Fibroblast of skin of right biceps (primary cell): Measurements from ENCODE around the gene FRAS1.
"Not testable (repeated sequence)": the region's sequence is repeated elsewhere in the genome, so short reads cannot be mapped to it uniquely, and the experiment has no call there.

Source experiments
- DNase-seq: peaks from one replicate; pipeline ENCODE4 v3.0.0-alpha.2; 2013

The FRAS1 gene

DNA sequence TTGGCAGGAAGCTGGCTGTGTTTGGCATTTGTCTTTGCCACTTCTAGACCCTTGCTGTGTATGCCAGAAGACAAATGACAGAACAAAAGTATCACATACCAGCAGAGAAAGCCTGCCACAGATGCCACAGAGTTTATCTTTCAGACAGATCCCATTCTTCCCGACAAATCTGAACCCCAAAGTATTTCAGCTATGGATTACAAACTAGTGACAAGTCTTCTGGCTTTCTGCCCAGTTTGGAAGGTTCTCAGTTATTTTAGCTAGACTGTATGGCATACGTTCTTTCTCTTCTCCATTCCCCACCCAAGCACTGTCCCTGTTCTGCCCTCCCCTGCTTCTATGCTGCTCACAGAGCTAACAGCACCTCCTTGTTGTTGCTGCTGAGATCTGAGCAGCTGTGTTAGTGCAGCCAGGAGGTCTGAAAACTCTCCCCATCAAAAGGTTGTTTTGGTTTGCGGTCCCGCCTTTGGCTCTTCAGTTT is 236.7 kb downstream of the FRAS1 start:
- DNase-seq: peak; percentile 99

DNA sequence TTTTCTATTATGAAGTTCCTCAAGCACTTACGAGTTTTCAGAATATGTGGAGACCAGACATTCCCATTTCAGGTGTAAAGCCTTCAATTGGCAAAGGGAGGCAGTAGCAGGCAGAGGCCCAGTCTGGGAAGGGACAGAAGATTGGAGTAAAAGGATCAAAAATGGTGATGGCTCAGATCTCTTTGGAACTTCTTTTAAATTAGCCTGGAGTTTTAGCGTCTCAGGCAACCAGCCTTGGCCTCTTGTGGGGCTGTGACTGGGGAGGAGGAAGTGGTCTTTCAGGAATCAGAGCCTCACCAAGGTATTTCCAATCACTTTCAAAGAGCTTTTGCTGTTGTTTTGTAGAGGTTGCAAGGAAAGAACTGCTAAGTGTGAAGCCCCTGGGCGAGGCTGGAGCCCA is 239.1 kb downstream of the FRAS1 start:
- DNase-seq: no peak

DNA sequence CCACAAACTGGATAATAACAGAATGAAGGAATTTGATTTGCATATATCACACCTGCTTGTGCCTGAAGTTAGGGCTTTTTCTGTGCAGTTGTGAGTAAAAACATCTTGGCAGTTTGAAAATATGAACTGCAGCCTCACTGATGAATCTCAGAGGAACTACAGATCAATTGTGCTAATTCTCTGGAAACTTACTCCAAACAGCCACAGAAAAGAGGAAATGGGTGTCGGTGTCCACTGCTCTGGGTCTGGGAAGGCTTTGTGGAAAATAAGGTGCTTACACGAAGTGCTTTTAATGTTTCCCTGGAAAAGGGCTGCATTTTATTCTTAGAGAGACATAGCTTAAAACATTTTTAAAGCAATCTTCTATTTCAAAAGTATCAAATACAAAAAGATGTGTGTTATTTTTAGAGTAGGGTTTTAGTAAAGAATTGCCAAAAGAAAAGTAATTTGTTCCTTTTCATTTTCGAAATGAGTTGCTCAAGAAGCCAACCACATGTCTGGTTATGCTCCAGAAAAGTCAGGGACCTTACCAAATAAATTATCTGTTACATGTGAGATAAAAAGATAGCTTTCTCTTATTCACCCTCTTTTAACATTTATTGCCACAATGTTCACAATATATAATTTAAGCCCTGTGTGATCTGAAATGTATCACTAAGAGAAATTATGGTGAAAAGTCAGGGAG is 240.1 kb downstream of the FRAS1 start:
- DNase-seq: peak; percentile 79

- DNase-seq: peak; percentile 89
Measured at GRCh38 chr4:78298618-78299017, 241.5 kb downstream of the FRAS1 start.

- DNase-seq: peak; percentile 26
Measured at GRCh38 chr4:78299565-78299972, 242.4 kb downstream of the FRAS1 start.

GRCh38 chr4:78307263-78307662 is 250.1 kb downstream of the FRAS1 start:
- not testable (repeated sequence) for DNase-seq

DNA sequence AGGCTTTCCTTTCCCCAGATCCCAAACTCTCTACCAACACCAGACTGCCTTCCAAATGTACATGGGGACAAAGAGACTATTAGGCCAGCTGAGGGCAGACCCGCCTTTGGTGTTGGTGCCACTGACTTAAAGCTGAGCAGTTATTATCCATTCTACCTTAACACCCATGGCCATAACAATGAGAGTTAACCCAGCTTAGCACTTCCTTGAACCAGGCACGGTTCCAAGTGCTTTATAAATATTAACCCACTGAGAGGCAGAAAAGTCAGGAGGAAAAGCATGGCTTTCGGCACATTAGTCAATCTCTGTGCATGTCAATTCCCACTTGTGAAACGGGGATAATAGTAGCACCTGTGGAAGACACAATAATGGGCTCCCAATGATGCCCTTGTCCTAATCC is 251.4 kb downstream of the FRAS1 start:
- no peak for DNase-seq

DNA sequence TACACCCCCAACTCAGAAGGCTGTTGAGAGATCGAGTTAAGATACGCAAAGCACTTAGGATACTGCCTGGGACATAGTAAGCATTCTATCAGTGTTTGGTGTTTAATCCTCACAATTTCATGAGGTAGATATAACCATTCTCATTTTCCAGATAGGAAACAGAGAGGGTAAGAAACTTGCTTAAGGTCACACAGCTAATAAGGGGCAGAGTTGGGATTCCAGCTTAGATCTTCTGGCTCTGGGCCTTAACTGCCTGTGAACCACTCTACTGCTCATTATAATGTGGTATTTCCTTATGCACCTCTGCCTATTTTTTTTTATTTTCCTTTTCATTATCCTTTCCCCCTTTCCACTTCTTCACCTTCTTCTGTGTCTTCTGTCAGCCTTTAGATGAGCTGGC is 252.2 kb downstream of the FRAS1 start:
- no peak for DNase-seq

GRCh38 chr4:78310007-78310739 is 253.1 kb downstream of the FRAS1 start:
- DNase-seq: peak; percentile 20

- no peak for DNase-seq
Measured at GRCh38 chr4:78310740-78311115, 253.6 kb downstream of the FRAS1 start.

DNA sequence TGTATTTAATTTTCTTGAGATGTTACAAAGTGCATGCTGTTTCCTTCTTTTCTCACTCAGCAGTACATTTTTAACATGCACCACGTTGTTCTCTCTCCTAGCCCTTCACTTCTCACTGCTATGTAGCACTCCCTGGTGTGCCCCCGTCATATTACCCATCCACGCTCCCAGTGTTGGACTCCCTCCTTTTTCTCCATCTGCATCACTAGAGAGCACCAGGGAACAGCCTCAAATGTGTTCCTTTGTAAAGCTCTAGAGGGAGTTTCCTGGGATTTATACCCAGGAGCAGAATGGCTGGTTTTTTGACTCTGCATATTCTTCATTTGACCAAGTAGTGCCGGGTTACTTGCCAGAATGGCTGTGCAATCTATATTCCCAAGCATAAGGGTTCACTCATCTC is 254.2 kb downstream of the FRAS1 start:
- no peak for DNase-seq

DNA sequence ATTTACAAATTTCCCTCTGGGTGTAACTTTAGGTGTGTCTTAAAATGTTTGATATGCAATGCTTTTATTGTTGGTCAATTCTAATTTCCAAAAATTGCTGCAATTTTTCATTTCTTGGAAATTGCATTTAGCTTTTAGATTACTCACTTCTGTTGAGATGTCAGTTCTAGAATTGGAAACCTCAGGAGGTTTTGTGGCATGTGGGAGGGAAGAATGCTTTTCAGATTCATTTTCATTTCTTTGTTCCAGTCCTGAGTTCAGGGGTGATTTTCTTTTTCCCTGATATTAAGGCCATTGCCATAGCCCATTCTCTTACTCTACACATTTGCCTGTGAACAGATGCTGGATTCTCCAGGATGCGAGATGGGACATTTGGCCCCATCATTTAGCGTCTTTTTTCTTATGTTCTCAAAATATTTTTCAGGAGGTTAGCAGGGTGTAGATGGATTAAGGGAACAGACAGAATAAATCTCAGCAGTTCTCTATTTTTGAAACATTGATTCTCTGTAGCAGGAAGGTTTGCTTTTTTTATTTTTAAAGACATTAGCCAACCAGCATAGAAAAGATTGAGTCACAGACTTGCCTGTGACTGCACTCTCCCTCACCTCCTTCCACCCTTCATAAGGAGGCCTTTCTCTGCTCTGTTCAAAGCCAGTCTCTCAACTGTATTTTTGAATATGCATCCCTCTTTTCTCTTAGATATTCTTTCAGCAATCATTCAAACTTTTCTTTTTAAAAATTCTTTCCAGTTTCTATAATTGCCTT is 256.0 kb downstream of the FRAS1 start:
- peak; percentile 29 for DNase-seq

- no peak for DNase-seq
Measured at GRCh38 chr4:78313754-78314120, 256.6 kb downstream of the FRAS1 start.

DNA sequence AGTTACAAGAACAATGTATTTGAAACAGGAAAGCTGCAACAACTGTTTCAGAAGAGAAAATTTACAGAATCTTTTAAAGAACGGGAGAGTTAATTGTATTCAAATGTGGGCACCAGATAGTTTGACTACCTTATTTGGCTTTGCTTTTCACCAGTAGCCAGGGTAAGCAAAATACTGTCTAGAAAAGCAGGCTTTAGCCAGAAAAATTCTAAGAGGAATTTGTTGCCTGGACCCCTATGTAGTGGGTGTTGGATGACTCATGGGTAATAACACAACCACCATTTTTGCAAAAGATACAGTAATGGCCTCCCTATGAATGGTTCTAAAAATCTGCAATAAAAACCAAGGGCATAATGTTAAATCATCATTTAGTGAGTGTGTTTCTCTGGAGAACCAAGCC is 261.0 kb downstream of the FRAS1 start:
- DNase-seq: peak; percentile 30

GRCh38 chr4:78320349-78320935 is 263.3 kb downstream of the FRAS1 start:
- peak; percentile 63 for DNase-seq

GRCh38 chr4:78322032-78322431 is 264.9 kb downstream of the FRAS1 start:
- no peak for DNase-seq

DNA sequence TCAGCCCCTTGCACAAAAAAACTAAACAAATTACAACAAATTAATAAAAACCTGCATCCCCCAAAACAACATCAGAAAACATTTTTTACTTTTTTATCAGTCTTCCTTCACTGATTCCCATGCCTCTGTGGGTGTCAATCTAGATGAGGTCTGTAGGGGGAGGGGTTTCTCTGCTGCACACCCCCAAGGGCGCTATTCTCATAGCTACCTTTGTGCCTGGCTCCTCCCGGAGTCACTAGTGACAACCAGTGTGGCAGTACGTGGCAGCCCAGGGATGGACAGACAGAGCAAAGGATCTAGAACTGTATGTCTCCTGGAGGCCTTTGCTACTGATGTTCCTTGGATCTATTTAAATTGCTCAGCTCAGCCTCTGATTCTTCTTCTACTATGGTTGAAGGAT is 266.3 kb downstream of the FRAS1 start:
- DNase-seq: no peak

DNA sequence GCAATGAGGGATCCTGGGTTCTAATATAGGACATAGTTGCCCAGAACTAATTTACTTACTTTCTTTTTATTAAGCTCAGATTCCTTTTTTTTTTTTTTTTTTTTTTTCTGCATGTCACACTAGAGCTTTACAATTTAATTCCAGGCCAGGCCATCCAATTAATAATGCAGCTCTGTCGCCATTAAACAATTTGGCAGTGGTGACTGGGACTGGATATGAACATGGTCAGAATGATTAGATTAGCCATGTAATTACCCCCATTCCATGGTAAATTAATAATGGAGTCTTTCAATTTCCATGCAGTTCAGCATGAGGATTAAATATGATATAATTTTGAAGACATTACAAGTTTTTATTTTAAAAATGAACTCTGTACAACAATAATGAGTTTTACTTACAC is 267.5 kb downstream of the FRAS1 start:
- no peak for DNase-seq

DNA sequence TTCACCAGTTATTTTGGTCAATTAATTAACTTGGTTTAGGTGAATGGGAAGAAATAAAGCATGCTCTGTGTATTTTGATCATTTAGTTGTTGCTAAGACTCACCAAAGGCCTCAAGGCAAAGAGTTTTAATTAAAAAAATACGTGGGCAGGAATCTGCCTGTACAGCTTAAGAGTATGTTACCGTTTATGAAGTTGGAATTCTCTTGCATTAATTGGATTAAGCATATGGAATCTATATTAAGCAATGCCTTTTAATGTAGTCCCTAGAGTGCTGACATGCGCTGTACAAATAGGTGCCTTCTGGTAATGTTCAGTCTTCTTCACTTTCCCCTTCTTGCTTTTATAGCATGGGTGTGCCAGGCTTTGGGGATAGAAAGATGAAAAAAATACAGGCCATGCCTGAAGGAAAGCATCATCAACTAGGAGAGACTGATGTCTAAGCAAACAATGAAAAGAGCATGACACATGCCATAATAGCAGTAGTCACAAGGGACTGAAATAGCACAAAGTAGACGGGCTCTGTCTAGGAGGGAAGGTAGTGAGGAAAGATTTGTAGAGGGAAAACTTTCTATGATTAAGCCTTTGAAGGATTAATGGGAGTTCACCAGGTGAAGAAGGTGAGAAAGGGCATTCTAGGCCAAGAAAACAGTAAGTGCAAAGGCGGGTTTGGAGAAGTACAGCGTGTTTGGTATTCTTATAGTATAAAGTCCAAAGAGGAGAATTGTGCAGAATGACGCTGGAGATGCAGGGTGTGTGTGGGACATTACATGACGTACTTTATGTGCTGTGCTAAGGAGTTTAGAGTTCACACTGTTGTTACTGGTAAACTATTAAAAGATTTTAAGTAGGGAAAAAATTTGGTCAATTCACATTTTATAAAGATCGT is 268.4 kb downstream of the FRAS1 start:
- DNase-seq: peak; percentile 46

DNA sequence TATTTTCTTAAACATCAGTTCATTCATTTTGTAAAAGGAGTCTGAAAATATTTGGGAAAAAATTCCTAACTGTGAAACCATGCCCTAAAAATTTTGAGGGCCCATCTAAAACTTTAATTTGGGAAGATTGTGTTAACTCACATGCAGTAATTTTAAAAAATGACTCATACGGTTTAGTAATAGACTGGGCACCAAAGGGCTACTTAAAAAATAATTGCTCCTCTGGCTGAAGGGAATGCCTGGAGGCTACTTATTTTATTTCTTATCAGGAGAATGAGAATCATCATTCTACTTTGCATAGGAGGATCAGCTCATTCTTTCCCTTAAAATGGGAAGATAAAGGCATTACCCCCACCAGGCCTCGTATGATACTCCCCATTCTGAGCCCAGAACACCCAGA is 271.5 kb downstream of the FRAS1 start:
- not testable (repeated sequence) for DNase-seq

DNA sequence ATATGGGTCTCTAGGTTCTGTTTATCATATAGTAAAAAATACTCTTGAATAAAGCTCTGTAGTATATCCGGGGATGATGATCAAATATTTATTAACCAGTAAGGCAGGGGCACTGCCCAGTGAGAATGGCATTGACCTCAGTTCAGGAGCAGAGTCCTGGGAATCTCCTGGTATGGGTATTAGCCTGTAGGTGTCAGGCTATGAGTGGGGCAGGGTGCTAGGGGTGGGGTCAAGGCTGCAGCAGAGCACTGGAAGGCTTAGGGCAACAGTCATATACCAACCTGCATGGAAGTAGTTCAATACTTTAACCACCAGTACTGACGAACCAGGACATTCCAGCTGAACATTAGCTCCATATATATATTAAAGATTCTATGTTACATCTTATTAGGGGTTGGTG is 274.1 kb downstream of the FRAS1 start:
- no peak for DNase-seq

GRCh38 chr4:78331965-78332364 is 274.8 kb downstream of the FRAS1 start:
- DNase-seq: no peak
